Gastrocnemius medialis (tissue), 4 donors: ENCODE results near the gene LPCAT2. TPM values are rescaled to one million over a fixed set of nuclear protein-coding genes. Genes with fewer than 3 reads are reported as not detected.
"Not testable (repeated sequence)": the region's sequence is repeated elsewhere in the genome, so short reads cannot be mapped to it uniquely, and the experiment has no call there.

Experiments used
- ATAC-seq, 2 donors: fragments of 150-250 bp; one replicate each; pipeline ENCODE4 v1.9.1; 2016
- DNase-seq, 2 donors: peaks; one replicate each; pipeline ENCODE4 v3.0.0-alpha.2; 2019
- H3K27ac ChIP-seq, 4 donors: fragments of 200-600 bp; sonication (generic); 1 replicate in 1 of 4; 2 replicates in 3 of 4; pipeline ENCODE4 v1.5.1; 2016 to 2018; ENCODE audit warnings: mild to moderate bottlenecking in 2 of 4, moderate library complexity in 1 of 4
- H3K27me3 ChIP-seq, 3 donors: fragments of 200-600 bp; sonication (generic) in 2 of 3; 1 replicate in 1 of 3; 2 replicates in 2 of 3; pipeline versions ENCODE4 v1.5.1 to v1.6.0; 2016 to 2019; ENCODE audit warnings: mild to moderate bottlenecking in 1 of 3, moderate library complexity in 1 of 3
- H3K36me3 ChIP-seq, 2 donors: fragments of 200-600 bp; sonication (generic) in 1 of 2; one replicate each; pipeline ENCODE4 v1.5.1; 2017 to 2018
- H3K4me1 ChIP-seq, 2 donors: fragments of 200-600 bp; sonication (generic) in 1 of 2; one replicate each; pipeline ENCODE4 v1.5.1; 2016 to 2017; ENCODE audit warnings: mild to moderate bottlenecking in 2 of 2
- H3K4me3 ChIP-seq, 4 donors: fragments of 200-600 bp; sonication (generic) in 3 of 4; 1 replicate in 1 of 4; 2 replicates in 3 of 4; pipeline ENCODE4 v1.5.1; 2016 to 2019; ENCODE audit warnings: mild to moderate bottlenecking in 2 of 4
- H3K9me3 ChIP-seq, 3 donors: fragments of 200-600 bp; sonication (generic) in 2 of 3; 1 replicate in 1 of 3; 2 replicates in 2 of 3; pipeline ENCODE4 v1.5.1; 2016 to 2019
- CTCF ChIP-seq, 5 experiments: fragments of 450-650 bp in 3 of 5; fragments of 200-600 bp in 2 of 5; sonication (generic) in 2 of 5; IDR thresholded peaks in 4 of 5; conservative IDR thresholded peaks in 1 of 5; 1 replicate in 4 of 5; 2 replicates in 1 of 5; pipeline ENCODE4 v1.5.1; 2016 to 2019; ENCODE audit warnings: antibody characterized with exemption in 5 of 5, mild to moderate bottlenecking in 3 of 5, moderate library complexity in 3 of 5
- POLR2A ChIP-seq, 2 donors: fragments of 450-650 bp; IDR thresholded peaks; one replicate each; pipeline ENCODE4 v1.6.1; 2017; ENCODE audit warnings: antibody characterized with exemption in 2 of 2, mild to moderate bottlenecking in 2 of 2, moderate library complexity in 2 of 2
- in situ Hi-C, 4 donors: fragments of 200-750 bp; cut with MboI; loops; one replicate each; pipeline versions ENCODE4 v1.15.0 to v1.8.0; 2017; ENCODE audit warnings: low sequenced_read_pairs in 4 of 4
- intact Hi-C: fragments of 100-400 bp; cut with DNase I; formaldehyde crosslinking; loops from one replicate; pipeline ENCODE4 v1.15.1; 2023; ENCODE audit warnings: low total_unique reads
- total RNA-seq, 4 donors: library from RNA; depleted of rRNA; stranded (reverse); fragments of >200 nt; gene quantifications; one replicate each; pipeline versions ENCODE4 v1.1.0 to v1.2.3, GENCODE V29; 2016

The LPCAT2 gene
- total RNA-seq, 4 donors from 2014 or later, result 1.2 to 6.7 (median 4.7) TPM

GRCh38 chr16:55613613-55614335, 104.9 kb downstream of the LPCAT2 start:
- H3K27me3 ChIP-seq, result no peaks in the 10 kb centered on the region
- no peak for TF ChIP-seq CTCF (IDR thresholded peaks at IDR 0.05 in 4 of 5, conservative IDR thresholded peaks at IDR 0.05 in 1 of 5)
- TF ChIP-seq POLR2A (IDR thresholded peaks at IDR 0.05), result no peak
- in situ Hi-C loops, result no loop called here

GRCh38 chr16:55615071-55615470, 106.2 kb downstream of the LPCAT2 start:
- intact Hi-C loops (no loop called here), in situ Hi-C loops (no loop called here)
- Histone ChIP-seq H3K9me3 (no peaks in the 10 kb centered on the region), H3K36me3 (no peaks in the 10 kb centered on the region), H3K4me3 (no peak overlapping the region), H3K27ac (no peak overlapping the region), H3K27me3 (no peaks in the 10 kb centered on the region), H3K4me1 (no peaks in the 10 kb centered on the region)
- TF ChIP-seq CTCF (IDR thresholded peaks at IDR 0.05 in 4 of 5, conservative IDR thresholded peaks at IDR 0.05 in 1 of 5) (no peak), POLR2A (IDR thresholded peaks at IDR 0.05) (no peak)
- DNase-seq, result no peak
- ATAC-seq, result no peak

More at GRCh38 chr16:55613613-55614335, 104.9 kb downstream of the LPCAT2 start:
- H3K36me3 ChIP-seq, result no peaks in the 10 kb centered on the region
- H3K9me3 ChIP-seq, result no peaks in the 10 kb centered on the region
- intact Hi-C loops, result no loop called here
- ATAC-seq (no peak), DNase-seq (no peak)
- H3K4me3 ChIP-seq, result no peak overlapping the region
- no peak overlapping the region for H3K27ac ChIP-seq
- H3K4me1 ChIP-seq, result no peaks in the 10 kb centered on the region

- H3K4me3 ChIP-seq, intact Hi-C loops, H3K4me1 ChIP-seq, H3K27ac ChIP-seq, H3K36me3 ChIP-seq, in situ Hi-C loops, ATAC-seq, H3K9me3 ChIP-seq, DNase-seq, H3K27me3 ChIP-seq: not testable (repeated sequence)
Measured at GRCh38 chr16:55615670-55616069, 106.8 kb downstream of the LPCAT2 start.

- no peak overlapping the region for H3K4me3 ChIP-seq
- no peaks in the 10 kb centered on the region for H3K4me1 ChIP-seq
- no peak for ATAC-seq
- no peaks in the 10 kb centered on the region for H3K36me3 ChIP-seq
- no peaks in the 10 kb centered on the region for H3K9me3 ChIP-seq
- in situ Hi-C loops, result no loop called here
- intact Hi-C loops, result no loop called here
- no peaks in the 10 kb centered on the region for H3K27me3 ChIP-seq
- TF ChIP-seq CTCF (IDR thresholded peaks at IDR 0.05 in 4 of 5, conservative IDR thresholded peaks at IDR 0.05 in 1 of 5) (no peak), POLR2A (IDR thresholded peaks at IDR 0.05) (no peak)
- no peak for DNase-seq
- no peak overlapping the region for H3K27ac ChIP-seq
Measured at GRCh38 chr16:55621771-55622170, 112.9 kb downstream of the LPCAT2 start.

GRCh38 chr16:55622272-55622671, 113.4 kb downstream of the LPCAT2 start:
- no peaks in the 10 kb centered on the region for H3K4me1 ChIP-seq
- no peaks in the 10 kb centered on the region for H3K27me3 ChIP-seq
- intact Hi-C loops (no loop called here), in situ Hi-C loops (no loop called here)
- H3K4me3 ChIP-seq, result no peak overlapping the region
- no peaks in the 10 kb centered on the region for H3K9me3 ChIP-seq
- DNase-seq (no peak), ATAC-seq (no peak)
- TF ChIP-seq POLR2A (IDR thresholded peaks at IDR 0.05), result no peak
- TF ChIP-seq CTCF (IDR thresholded peaks at IDR 0.05 in 4 of 5, conservative IDR thresholded peaks at IDR 0.05 in 1 of 5), result no peak
- no peaks in the 10 kb centered on the region for H3K36me3 ChIP-seq
- no peak overlapping the region for H3K27ac ChIP-seq
